SK-N-MC (cell line): ENCODE data around the gene MCTP2.

Source experiments
- EZH2 ChIP-seq: fragments of 200-600 bp; sonication (generic); IDR thresholded peaks from one replicate; pipeline ENCODE4 v1.6.1; 2017; ENCODE audit warnings: antibody characterized with exemption
- FOXP2 ChIP-seq: optimal IDR thresholded peaks from 2 replicates; pipeline ENCODE3; 2011; ENCODE audit warnings: mild to moderate bottlenecking, moderate library complexity; ENCODE audit not compliant: insufficient read depth; ENCODE audit errors: extremely low read length, control extremely low read depth
- POLR2AphosphoS5 ChIP-seq: IDR thresholded peaks from 2 replicates; pipeline ENCODE4 v1.6.1; 2012; ENCODE audit warnings: mild to moderate bottlenecking, low read depth, low read length, borderline replicate concordance

DNA sequence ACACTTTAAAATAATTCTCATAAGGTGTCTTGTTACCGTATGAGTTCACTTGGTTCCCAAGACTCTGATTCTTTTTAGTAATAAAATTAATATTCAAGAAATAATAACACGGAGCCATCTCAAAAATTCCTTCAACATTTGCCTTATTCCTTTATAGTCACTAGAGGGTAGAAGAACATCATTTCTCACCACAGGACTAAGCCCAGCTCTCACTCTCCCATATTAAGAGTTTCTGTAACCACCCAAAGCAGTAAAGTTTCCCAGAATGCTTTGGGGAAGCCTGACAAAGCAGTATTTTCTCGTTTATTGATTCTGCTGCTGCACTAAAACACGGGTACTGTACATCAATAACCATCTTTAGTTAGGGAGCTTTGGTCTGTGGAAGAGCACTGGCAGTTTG lies 114.9 kb downstream of the MCTP2 start:
- TF ChIP-seq EZH2, result no peak
- TF ChIP-seq POLR2AphosphoS5, result no peak
- TF ChIP-seq FOXP2, result no peak
